Hindlimb muscle (tissue), 1 donor: Measurements from ENCODE around the gene HCRT. TPM values are rescaled to one million over a fixed set of nuclear protein-coding genes. Genes with fewer than 3 reads are reported as not detected.
"Not testable (repeated sequence)": the region's sequence is repeated elsewhere in the genome, so short reads cannot be mapped to it uniquely, and the experiment has no call there.

Experiments used
- DNase-seq: peaks from one replicate; pipeline ENCODE4 v3.0.0-alpha.2; 2013
- polyA plus RNA-seq: library from polyadenylated mRNA; unstranded; fragments of 120-200 nt; gene quantifications from one replicate; pipeline ENCODE4 v1.2.1, GENCODE V29; 2013; ENCODE audit not compliant: insufficient read length

HCRT gene, protein sequence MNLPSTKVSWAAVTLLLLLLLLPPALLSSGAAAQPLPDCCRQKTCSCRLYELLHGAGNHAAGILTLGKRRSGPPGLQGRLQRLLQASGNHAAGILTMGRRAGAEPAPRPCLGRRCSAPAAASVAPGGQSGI
- polyA plus RNA-seq: not detected

DNA sequence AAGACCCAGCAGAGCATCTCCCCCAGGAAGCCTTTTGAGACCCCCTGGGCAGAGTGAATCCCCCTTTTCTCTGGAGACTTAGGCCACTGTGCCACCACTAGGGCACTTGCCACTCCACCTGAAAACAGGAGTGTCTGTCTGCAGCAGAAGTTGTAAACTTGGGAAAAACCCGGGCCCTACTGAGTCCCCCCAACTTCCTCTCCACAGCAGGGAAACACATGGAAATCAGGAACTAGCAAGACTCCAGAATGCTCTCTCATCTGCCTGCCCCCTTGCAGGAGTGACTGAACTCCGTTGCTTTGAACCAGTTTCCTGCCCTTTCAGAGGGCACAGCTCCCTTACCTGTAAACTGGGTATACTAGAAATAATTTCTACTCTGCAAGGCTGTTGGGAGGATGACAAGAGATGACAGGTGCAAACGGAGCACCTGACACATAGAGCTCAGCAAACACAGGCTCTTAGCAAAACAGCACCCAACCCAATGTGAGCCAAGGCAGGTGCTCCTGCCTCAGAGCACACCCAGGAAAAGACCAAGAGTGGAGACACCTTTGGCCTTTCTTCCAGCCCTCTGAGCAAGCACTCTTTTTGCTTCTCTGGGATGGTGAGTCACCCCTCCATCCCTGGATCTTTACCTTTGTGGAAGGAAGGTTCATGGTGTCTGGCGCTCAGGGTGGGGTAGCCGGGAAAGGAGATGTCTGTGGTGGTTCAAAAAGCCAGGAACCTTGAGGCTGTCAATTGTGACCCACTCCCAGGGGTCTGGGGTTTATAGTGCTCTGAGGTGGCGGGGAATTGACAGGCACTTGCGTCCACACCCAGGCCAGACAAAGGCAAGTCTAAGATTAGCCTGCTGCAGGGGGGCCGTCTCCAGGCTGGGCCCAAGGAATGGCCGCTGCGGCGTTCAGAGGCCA lies at the start of gene HCRT:
TSS of gene HCRT (minus strand) at position 740 of the 908 bp plus-strand sequence. CDS start at position 653, 87 bp downstream.
- no peak for DNase-seq

DNA sequence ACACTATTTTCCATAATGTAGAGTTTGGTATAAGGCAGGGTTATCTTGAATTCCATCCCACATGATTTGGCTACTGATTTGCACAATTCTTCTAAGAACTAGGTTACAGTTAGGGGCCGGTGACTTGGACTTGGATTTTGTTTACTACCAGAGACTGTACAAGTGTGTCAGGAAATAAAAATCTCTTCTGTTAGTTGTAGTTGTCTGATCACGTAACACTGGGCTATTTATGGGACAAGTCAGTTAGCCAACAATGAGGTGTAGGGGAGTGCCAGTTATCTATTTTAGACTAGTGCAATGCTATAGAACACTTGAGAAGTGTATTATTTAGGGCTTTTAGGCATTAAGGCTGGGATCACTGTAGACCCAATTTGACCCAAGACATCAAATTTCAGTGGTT lies 48.7 kb upstream of the HCRT start:
- DNase-seq: no peak

DNA sequence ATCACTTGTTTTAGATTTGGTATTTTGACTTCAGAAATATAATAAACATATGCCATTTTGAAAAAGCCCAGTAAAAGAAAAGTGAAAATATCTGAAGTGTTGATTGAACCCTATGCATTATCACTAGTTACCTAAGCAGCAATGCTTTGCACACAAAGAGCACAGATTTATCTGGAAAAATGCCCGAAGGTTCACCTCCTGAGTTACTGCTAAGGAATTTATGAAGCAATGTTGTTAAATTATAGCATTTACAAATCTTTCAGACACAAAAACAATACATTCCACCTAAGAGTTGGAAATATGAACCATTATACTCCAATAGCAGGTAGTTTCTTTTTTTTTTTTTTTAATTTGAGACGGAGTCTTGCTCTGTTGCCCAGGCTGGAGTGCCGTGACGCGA lies 47.9 kb upstream of the HCRT start:
- DNase-seq: no peak

DNA sequence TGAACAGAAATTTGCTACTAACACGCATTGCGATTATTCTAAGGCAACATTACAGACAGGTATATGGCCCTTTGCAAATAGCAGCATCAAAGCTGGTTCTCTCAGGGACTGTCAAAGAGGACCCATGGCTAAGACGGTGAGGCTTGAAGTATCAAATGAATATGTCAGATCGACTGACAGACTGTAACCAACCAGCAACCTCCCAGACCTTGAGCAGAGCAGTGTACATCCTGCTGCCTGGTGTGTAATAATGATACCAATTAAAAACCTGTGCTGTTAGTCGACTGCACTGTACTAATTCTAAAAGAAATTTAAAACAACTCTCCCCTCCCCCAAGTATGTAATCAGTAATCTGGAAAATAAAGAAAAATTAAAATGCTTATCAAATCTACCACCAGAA lies 45.0 kb upstream of the HCRT start:
- DNase-seq: no peak

DNA sequence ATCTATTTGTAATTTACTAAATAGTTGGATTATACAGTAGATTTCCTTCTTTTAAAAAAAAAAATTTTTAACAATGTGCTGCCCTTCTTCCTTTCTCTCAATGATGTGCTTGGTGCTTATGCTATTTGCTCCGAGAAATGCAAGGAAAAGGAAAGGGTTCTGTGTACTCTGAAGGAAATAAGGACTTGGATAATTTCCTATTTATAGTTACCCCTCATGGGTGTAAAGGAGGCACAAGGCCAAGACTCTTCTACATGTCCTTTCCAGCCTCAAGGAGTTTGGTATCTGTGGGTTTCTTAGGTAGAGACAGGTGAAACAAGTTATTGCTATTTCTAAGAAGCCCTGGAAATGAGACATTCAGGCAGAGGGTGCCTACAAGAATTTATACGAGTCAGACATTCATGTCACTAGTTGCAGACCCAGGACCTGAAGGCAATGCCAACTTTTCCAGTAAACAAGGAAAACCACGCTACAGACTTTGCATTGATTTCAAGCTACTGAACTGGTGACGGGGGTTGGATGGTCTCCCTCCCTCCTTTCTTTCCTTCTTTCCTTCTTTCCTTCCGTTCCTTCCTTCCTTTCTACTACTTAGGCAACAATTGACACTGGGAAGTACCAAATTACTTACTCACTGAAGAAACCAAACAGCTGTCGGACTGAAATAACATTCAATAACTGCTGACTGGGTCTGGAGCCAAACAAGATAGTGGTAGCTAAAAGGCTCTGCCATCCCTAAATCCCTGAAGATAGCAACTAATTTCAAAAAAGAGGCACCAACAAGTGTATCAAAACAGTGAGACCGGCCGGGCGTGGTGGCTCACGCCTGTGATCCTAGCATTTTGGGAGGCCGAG lies 42.8 kb upstream of the HCRT start:
- DNase-seq: peak; percentile 19

DNA sequence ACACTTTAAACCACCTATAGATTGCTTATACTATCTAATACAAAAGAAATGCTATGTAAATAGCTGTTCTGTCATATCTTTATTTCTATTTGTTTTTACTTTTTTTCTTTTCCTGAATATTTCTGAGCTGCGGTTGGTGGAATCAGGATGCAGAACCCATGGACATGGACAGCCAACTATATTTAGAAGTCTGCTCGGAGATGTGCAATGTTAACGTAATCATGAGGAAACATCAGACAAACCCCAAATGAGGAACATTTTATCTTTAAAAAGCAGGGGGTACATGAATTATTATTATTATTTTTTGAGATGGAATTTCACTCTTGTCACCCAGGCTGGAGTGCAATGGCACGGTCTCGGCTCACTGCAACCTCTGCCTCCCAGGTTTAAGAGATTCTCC lies 40.4 kb upstream of the HCRT start:
- no peak for DNase-seq

DNA sequence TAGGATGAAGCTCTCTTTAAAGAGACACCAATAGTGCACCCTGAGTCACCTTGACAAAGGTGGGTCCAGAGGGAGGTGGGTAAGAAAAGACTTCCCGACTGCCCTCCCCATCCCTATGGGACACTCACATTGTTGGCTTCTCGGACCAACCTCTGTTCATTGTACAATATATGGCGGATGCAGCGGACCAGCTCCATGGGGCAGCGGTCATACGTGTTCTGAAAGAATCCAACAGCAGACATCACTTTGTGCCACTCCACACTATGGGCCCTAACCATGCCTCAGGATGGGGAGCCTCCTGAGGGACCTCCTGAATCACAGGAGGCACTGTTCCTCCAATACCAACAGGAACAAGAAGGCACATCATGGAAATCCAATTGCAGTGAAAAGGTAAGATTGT lies 39.4 kb upstream of the HCRT start:
- DNase-seq: no peak

DNA sequence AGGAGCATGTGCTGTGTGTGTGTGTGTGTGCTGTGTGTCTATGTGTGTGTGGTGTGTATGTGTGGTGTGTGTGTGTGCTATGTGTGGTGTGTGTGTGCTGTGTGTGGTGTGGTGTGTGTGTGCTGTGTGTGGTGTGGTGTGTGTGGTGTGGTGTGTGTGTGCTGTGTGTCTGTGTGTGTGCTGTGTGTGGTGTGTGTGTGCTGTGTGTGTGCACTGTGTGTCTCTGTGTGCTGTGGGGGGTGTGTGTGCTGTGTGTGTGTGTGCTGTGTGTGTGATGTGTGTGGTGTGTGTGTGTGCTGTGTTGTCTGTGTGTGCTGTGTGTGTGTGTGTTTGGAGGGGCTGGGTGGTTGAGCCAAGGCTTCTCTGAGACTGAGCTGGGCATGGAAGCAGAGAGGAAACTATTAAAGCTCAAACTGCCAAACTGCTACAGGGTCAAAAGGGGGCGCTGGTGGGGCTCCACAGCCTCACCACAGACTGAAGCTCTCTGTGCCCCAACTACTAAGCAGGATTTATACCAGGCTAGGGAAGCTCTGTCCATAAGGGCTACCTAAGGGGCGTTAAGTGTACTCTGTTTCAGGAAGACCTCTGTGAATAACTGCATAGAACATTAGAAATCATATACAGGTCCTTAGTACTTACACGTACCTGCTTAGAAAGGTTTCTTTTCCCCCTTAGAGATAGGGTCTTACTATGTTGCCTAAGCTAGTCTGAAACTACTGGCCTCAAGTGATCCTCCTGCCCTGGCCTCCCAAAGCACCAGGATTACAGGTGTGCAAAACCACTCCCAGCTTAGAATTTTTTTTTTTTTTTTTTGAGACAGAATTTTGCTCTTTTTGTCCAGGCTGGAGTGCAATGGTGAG lies 36.9 kb upstream of the HCRT start:
- DNase-seq: peak; percentile 20

DNA sequence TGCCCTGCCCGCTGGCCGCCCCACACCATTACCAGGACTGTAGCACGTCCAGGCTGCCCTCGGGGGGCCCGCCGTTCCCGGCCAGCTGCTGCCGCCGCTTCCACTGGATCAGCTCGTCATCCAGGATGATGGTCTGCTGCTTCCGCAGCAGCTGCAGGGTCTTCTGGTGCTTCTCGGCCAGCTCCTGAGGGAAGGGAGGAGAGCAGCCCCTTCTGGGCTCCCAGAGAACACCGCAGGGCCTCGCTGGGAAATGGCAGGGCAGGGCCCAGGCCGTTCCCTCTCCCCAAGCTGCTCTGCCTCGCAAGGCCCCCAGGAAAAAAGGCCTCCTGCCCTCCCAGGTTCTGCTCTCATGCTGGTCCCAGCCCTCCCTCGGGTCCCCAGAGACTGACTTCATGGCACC lies 34.0 kb upstream of the HCRT start:
- DNase-seq: not testable (repeated sequence)

DNA sequence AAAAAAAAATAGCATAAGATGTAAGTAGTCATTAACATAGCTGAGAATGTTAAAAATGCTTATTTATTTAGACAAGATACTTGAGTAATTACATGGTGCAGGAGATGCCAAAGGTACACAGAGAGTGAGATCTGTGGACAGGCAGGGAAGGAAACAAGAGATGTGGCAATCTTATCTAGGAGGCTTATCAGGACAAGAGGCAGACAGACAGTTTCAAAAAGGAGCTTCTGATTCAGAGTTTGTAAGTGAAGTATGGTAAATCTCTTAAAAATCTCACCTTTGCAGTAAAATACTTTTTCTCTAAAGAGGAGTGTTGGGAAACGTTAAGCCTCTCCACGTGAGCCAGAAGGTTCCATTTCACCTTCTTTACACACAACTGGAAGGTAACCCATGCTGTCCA lies 28.9 kb upstream of the HCRT start:
- DNase-seq: no peak

DNA sequence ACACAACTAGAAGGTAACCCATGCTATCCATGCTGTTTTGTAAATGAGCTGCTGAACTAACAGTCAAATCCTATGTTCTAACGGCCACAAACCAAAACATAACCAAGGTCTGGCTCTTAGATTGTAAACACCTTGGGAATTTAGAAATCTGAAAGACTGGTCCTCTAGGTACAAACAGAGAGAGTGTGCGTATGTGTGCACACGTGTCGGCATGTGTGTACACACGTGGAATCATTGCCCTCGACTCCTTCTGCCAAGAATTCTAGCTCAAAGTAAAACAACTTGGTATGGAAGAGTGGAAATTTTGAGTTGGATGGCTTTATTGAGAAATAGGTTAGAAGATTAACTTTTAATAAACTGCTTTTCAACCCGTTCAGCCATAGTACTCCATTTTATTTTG lies 27.1 kb upstream of the HCRT start:
- DNase-seq: no peak

DNA sequence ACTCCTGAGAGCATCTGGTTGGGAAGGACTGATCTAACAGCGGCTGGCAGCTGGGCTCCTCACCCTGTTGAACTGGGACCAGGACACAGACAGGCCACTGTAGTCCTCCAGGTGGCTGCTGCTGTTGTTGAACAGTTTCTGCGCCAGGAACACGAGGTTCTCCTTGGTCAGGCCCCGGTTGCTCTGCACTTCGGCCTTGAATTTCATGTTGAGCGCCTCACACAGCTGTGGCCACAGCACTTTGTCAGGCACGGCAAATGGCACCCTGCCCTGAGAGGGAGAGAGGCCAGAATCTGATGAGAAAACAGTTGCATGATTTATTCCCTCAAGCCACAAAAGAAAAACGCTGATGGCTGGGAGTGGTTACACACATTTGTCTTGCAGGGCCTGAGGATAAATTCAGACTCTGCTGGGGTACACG lies 26.7 kb upstream of the HCRT start:
- DNase-seq: peak; percentile 47

DNA sequence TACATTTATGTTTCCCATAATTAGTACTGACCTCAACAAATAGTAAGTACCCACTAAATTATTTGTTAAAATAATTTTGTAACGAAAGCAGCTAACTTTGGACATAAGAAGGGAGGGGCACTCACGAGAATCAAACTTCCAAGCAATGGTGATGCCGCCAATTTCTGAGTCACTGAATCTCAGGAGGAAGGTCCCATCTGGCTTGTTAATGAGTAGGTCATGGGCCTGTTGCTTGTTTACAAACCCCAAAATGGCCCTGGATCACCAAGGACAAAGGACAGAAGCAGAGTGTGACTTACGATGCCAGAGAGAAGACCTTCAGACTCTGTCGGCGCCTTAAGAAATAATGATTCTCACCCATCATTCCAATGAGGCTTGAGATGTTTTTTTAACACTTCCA lies 24.8 kb upstream of the HCRT start:
- DNase-seq: no peak

DNA sequence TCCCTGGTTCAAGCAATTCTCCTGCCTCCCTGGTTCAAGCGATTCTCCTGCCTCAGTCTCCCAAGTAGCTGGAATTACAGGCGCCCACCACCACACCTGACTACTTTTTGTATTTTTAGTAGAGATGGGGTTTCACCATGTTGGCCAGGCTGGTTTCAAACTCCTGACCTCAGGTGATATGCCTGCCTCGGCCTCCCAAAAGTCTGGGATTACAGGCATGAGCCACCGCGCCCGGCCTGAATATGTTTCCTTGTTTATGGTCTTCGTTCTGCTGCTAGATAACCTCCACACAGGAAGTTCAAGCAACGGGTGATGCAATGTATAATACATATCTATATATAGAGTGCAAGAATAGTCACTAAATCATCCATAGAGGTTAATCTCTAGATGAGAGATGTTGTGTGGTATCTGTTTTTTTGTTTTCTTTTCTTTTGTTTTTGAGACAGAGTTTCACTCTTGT lies 20.9 kb upstream of the HCRT start:
- DNase-seq: not testable (repeated sequence)

DNA sequence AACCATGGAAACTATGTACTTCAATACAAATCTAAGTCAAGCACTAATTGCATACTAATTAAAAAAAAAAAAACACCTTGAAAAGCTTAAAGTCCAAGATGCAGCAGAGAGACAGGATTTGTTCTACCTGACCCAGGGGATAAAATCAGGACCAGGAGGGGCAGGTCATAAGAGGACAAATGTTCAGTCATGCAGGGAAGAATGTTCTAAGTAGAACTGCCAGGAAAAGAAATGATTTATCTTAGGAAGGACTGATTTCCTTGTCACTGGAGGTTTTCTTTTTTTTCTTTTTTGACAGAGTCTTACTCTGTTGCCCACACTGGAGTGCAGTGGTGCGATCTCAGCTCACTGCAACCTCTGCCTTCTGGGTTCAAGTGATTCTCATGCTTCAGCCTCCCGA lies 18.1 kb upstream of the HCRT start:
- DNase-seq: no peak

DNA sequence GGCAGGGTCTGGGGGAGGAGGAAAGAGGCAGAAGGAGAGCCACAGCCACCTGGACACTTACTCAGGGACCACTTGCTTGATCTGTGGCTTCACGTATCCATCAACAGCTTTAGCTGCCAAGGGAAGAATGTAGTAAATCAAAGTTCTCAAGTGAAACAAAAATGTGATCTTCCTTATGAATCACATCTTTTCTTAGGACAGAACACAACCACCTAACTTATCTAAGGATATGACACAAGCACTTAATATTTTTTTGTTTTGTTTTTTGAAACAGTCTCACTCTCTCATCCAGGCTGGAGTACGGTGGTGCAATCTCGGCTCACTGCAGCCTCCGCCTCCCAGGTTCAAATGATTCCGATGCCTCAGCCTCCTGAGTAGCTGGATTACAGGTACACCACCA lies 17.4 kb upstream of the HCRT start:
- DNase-seq: no peak

DNA sequence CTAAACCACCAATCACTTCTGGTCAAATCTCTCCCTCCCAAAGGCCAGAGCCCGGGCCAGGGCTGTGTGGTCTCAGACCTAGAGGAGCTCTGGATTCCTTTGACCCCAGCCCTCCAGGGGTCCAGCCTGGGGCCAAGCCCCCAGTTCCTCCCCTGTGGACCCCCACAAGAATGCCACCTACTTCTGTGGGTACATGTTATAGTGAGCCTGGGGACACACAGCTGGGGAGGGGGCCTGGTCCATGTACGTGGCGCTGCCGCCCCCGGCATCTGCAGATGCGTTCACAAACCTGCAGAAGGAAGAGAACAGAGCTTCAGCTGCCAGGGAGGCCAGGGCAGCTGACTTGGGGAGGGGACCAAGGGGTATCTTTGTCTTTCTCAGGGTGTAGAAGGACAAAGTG lies 16.9 kb upstream of the HCRT start:
- DNase-seq: no peak

DNA sequence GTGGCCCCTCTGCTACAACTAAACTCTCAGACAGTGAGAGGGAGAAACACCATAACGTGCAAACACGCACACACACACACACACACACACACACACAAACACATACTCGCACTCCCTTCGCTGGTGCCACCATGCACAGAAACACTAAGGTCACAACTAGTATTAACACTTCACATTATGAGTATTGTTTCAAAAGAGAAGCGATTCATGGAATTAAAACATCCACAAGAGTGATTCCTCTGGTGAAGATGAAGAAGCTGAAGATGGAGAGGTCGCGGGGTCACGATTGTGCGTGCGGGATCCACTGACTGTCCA lies 16.2 kb upstream of the HCRT start:
- no peak for DNase-seq

DNA sequence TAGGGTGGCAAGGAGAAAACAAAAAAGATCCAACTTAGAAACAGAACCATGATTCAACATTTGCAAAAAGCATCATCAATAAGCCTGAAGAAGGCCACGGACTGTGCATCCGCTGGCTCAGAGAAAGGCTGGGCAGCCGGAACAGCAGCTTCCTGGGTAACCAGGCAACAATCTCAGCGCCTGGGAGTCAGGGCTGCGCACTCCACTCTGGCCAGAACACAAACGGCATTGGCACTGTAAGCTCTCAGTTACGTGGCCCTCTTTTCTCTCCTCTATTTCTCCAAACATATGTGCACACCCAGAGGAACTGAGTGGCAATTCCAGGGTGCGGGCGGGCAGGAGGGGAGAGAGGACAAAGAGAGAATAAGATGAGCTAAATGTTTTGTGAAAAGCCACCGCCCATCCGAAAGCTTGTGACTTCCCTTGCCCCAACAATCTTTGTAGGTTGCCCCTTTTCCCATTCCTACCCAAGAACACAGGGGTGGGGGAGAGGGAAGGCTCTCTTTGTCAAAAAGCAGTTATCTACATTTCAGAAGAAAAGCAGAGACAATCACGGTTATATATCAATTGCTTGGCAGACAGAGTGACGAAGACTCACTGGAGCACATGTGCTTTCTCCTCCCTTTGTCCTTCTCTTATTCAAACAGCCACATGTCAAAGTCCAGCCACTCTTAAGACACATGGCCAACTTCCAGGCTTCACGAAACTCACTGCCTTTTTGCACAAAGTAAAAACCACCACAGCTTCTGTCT lies 15.6 kb upstream of the HCRT start:
- no peak for DNase-seq

DNA sequence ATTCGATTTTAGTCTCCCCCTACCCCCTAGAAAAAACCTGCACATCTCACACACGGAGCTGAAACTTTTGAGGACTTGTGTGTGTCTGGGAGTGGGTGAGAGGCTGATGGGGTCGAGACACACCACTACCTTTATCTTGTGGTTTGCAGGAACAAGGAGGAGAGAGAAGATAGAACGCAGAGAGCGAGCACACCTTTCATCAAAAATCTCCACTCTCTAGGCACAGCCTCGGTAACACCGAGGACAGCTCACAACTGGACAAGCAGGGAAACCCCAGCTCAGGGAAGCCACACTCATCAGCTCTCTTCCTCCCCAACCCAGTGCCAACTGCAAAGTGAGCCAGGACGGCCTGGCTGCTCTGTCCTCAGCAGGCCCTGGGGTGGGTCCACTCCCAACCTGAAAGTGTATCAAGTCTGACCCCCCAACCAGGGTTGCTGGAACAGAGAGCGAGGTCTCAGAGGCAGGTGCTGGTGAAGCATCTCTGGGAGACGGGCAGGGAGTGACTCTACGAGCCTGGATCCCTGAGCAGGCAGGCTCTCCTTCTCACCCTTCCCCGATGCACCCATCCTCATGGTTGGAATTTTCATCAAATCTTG lies 14.3 kb upstream of the HCRT start:
- DNase-seq: no peak

DNA sequence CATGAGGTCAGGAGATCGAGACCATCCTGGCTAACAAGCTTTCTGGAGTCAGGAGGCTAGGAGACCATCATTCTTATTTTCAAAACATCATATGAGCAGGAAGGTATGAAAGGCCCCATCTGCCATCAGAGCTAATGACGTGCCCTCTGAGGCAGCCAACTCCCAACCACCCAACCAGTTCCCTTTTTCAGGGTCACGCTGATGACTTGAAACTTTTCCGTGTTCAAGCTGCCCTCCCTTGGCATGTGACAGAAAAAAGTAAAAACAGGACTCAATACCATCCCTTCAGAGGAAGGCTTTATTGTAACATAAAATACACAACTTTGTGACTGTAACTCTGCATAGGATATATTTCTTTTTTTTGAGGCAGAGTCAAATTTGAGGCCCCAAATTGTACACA lies 13.6 kb upstream of the HCRT start:
- peak; percentile 18 for DNase-seq
